WI38 (cell line): Measurements from ENCODE around the gene PRDM16.

ENCODE experiments used
- H3K4me3 ChIP-seq: 2 replicates; pipeline ENCODE4 v1.5.1; 2011; ENCODE audit warnings: low read depth, mild to moderate bottlenecking, control low read depth, low read length
- CTCF ChIP-seq: IDR thresholded peaks from 2 replicates; pipeline ENCODE4 v1.5.1; 2012; ENCODE audit warnings: low read depth, mild to moderate bottlenecking, control low read depth, low read length

Gene PRDM16

DNA sequence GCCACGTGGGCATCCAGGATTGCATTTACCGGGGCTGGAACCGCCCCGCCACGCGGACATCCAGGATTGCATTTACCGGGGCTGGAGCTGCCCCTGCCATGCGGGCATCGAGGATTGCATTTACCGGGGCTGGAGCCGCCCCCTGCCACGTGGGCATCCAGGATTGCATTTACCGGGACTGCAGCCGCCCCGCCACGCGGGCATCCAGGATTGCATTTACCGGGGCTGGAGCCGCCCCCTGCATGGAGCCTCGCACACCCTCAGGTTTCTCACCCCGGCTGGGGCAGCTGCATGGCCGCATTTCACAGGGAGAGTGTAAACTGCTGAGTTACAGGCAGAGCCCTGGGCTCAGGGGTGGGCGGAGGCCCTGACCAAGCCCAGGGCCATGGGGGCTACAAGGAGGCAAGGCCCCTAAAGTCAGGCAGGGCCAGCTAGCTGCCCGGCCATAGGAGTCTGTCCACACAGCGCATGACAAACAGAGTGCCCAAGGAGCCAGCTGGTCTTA lies 218.7 kb downstream of the PRDM16 start:
- TF ChIP-seq CTCF: no peak
- H3K4me3 ChIP-seq: no peak overlapping the region

- no peak overlapping the region for H3K4me3 ChIP-seq
- TF ChIP-seq CTCF: no peak
Measured at GRCh38 chr1:3289502-3289901, 220.5 kb downstream of the PRDM16 start.

GRCh38 chr1:3290438-3290837 lies 221.4 kb downstream of the PRDM16 start:
- H3K4me3 ChIP-seq: no peak overlapping the region
- TF ChIP-seq CTCF: no peak

DNA sequence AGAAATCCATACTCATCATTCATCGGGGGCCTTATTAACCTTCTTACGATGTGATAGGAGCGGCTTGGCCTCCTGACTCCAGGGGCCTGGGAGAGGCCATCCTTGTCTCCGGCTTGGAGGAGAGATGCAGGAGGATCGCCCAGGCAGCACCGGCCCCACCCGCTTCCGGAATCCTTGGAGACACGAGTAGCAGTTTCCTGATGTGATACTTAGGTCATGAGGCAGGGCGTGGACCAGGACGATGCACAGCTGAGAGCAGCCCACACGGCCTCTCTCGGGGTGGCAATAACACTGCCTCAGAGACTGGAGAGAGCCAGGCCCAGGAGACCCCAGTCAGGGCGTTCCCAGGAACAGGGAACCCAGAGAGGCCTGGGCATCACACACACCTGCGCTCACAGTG lies 221.9 kb downstream of the PRDM16 start:
- TF ChIP-seq CTCF: no peak

GRCh38 chr1:3292051-3292722 lies 223.2 kb downstream of the PRDM16 start:
- H3K4me3 ChIP-seq: no peak overlapping the region
- TF ChIP-seq CTCF: no peak

More for the DNA sequence above, 221.9 kb downstream of the PRDM16 start:
- no peak overlapping the region for H3K4me3 ChIP-seq

- H3K4me3 ChIP-seq: no peak overlapping the region
- TF ChIP-seq CTCF: no peak
Measured at GRCh38 chr1:3292868-3293562, 224.0 kb downstream of the PRDM16 start.

GRCh38 chr1:3293563-3294080 lies 224.6 kb downstream of the PRDM16 start:
- no peak overlapping the region for H3K4me3 ChIP-seq
- TF ChIP-seq CTCF: no peak
